Right kidney (tissue), 1 donor: ENCODE measurements around the gene YY2.
"Not testable (repeated sequence)": the region's sequence is repeated elsewhere in the genome, so short reads cannot be mapped to it uniquely, and the experiment has no call there.

ENCODE experiments used
- DNase-seq: peaks from one replicate; pipeline ENCODE4 v3.0.0-alpha.2; 2016

Gene YY2

DNA sequence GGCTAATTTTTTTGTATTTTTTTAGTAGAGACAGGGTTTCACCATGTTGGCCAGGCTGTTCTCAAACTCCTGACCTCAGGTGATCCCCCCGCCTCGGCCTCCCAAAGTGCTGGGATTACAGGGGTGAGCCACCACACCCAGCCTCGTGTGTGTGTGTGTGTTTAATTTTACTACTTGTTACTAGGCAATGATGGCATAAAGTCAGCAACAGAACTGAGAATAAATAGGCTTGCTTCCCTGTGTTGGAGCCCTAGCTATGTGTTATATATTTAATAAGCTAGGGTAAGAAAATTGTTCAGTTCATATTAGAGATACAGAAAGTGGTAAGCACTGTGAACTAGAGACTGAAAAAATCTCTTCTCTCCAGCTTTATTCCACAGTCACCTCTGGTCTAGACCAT, 18.4 kb downstream of the YY2 start:
- DNase-seq, result not testable (repeated sequence)

DNA sequence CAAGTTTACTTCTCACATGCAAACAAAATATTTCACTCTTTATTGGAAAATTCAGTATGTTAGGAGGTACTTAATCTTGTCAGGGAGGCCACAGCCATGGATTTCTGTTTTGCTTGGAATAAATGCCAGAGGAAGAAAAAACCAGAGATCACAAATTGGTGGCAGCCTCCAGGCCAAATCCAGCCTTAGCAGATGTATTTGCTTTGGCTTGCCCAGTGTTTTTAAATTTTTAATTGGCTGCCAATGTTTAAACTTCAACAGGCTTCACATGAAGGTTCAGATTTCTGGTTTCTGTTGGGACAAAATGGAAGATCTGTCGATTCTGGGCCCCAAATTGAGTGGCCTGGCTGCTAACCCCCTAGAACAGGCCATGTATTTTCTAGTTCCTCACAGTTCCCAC, 19.2 kb downstream of the YY2 start:
- no peak for DNase-seq

DNA sequence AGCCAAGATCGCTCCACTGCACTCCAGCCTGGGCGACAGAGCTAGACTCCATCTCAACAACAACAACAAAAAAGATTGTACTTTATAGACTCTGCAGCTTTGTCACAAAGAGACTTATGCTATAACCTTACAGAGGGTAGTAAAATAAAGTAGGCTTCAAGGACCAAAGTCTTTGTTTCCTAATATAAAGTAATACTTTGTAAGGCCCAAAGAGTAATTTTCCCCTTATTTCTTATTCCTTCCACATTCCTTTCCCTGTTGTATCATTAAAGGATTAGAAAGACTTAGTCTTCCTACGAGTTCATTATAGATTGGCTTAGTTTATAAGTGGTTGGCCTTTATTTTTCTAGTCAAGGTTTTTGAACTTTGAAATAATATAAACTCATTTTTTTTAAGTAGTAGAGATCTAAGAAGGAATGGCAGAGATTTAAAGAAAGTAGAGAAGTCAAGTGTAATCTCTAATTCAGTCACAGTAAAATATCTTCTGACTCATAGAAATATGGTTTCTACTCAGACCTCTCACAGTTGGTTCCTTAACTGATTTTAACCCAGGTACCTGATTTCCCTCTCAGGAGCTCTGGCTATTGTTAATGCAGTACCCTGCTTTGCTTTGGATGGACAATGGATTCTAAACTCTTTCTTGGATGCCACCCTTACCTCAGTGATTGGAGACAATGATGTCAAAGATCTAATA, 26.2 kb downstream of the YY2 start:
- DNase-seq, result no peak

DNA sequence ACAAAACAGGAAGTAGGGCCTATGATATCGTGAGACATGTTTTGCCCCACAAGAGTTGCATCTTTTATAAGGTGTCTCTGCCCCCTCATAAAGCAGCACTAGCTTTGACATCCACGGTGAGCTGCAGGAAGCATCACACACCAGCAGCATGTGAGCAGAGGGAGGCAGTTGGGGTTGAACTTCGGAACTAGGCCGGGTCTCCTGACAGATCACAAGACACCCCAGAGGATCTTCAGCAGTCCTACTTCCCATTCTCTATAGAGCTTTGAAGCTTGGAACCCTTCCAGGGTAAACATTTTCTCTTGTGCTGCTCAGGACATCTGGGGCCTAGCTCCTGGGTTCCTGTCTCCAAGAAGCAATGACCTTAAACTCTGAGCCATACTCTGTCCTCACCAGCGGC, 27.5 kb downstream of the YY2 start:
- DNase-seq, result no peak

DNA sequence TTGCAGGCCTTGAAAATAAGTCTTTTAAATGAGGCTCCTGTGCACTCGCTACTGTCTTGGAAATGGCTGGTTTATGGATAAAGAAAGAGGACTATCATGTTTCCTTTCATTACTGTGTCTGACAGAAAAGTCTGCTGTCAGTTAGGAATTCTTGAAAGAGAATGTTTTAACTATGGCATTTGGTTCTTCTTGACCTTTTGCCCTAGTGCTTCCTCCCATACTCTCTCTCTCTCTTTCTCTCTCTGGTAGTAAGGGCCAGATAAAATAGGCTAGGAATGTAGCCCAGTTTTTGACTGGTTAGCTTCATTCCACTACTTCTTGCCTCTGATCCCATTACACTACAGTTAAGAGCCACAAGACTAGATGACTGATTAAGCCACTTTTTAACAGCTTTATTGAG, 29.8 kb downstream of the YY2 start:
- DNase-seq, result no peak

DNA sequence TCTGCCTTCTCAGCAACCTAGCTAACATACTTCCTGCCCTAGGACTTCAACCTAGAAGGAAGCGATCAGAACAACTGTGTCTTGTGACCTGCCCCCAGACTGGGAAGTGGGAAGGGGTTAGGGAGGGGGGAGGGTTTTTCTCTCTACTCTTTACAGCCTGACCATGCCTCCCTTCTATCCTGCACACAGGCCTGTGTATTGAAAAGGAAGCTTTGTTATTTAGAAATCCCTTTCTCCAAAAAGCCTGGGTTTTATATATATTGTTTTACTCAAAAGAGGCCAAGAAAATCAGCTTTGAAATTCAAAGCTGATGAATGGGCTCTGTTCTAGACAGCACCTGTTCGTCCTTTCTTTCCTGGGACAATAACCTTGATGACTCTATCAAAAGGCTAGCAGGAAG, 49.5 kb downstream of the YY2 start:
- DNase-seq, result no peak

DNA sequence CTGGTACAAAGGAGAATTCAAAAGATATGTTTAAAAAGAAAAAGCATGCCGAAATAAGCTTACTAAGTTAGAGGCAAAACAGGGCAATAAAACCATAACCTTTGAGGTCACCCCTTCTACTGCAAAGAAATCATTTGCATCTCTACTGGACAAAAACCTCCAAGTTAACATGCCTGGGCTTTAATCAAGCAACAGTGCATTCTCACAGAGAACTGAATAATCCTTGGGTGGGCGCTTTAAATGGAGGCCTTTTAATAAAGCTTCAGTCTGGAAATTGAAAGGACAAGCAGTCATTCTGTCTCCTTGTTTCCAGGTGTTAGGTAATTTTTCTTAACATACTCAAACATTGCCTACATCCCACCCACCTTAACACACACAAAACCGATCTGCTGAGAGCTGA, 50.2 kb downstream of the YY2 start:
- no peak for DNase-seq

DNA sequence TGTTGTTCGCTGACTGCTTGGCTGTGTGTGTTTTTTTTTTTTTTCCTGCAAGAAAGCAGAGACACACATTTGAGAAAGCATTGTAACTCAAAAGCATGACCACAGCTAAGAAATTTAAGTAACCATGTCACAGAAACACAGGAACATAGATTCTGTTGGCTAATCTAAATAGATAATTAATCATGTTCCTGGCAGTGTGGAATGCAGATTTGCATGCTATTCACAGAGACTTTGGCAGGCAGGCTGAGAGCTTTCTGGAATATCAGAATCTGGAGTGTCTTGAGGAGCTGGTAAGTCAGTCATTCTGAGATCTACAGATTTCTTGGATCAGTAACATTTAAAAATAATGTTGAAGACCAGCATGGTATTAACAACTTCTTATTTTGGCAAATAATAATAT, 51.5 kb downstream of the YY2 start:
- DNase-seq, result no peak
